ENCODE data around the gene ZNF341.
A peak's percentile ranks its signal among the peaks of the same experiment; 100 is the strongest.
"Not testable (repeated sequence)": the region's sequence is repeated elsewhere in the genome, so short reads cannot be mapped to it uniquely, and the experiment has no call there.

The ZNF341 gene

GRCh38 chr20:33771938-33772337 is 40.1 kb downstream of the ZNF341 start:
- no peak for DNase-seq

GRCh38 chr20:33772439-33772838 is 40.6 kb downstream of the ZNF341 start:
- no peak for DNase-seq

GRCh38 chr20:33773412-33774089 is 41.8 kb downstream of the ZNF341 start:
- DNase-seq, result peak in 1 of 2 donors; percentile 16

DNA sequence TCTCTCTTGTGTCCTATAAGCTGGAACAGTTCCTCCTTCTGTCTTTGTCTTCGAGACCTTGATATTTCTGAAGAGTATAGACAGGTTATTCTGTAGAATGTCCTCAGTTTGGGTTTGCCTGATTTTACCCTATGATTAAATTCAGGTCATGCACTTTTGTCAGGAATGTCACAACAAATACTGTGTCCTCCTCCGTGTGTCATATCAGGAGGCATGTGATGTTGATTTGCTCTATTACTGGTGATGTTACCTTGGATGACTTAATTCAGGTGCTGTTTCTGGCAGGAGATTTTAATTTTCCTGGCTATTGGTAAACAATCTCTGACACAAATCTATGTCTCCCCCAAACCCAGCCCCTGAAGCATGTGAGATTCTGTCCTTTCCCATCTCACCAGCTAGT is 46.0 kb downstream of the ZNF341 start:
- DNase-seq, result no peak

- no peak for DNase-seq
These were observed 49.3 kb downstream of the ZNF341 start for GRCh38 chr20:33781133-33781532.

DNA sequence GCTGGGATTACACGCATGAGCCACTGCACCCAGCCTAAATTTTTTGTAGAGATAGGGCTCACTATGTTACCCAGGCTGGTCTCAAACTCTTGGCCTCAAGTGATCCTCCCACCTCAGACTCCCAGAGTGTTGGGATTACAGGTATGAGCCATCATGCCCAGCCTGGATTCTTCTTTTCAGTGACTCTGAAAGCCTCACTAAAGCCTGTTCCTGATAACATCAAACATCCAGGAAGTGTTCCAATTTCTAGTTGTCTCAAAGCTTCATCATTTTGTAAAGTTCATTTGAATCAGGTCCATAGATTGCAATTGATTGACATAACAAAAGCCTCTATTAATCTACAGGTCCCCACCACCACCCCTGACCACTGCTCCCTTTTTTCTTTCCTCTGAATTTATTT is 50.1 kb downstream of the ZNF341 start:
- no peak for DNase-seq

DNA sequence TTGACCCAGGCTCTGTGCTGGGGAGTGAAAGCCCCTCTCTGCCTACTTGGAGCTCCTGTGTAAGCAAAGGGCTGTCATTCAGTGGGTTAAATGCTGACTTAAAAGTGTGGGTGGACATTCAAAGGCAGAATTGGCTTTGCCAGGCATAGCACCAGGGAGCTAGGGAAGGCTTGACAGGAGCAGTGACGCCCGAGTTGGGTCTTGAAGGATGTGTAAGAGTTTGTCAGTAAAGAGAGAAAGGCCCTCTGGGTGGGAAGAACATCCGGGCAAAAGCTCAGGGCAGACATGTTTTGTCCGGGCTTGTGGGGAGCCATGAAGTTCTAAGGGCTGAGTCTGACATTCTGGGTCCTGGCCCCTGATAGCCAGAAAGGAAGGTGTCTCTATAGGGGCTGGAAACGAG is 51.5 kb downstream of the ZNF341 start:
- DNase-seq, result no peak

DNA sequence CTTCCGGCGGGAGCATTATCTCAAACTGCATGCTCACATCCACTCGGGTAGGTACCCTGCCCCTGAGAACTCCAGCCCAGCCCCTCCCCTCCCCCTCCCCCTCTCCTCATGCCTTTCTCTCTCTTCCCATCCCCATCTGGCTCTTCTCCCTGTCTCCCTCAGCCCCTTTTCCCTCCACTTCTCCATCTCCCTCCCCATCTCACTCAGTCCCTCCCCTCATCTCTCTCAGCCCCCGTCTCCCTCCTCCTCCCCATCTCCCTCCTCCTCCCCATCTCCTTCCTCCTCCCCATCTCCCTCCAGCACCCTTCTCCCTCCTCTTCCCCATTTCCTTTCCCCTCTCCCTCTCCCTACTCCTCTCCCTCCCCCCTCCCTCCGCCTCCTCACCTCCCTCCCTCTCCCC is 52.0 kb downstream of the ZNF341 start:
- DNase-seq, result no peak

DNA sequence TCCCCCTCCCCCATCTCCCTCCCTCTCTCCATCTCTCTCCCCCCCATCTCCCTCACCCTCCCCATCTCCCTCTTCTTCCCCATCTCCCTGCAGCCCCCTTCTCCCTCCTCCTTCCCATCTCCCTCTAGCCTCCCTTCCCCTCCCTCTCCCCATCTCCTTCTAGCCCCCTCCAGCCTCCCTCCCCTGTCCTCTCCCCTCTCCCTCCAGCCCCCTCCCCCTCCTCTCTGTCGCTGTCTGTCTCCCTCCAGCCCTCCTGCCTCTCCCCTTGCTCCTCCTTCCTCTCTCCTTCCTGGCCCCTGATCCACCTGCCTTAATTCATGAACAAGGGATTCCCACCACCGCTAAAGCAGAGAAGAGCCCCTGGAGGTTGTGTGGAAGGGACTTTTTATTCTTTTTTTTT is 52.4 kb downstream of the ZNF341 start:
- DNase-seq, result no peak

GRCh38 chr20:33785503-33785902 is 53.7 kb downstream of the ZNF341 start:
- DNase-seq, result no peak

- DNase-seq, result no peak
These were observed 55.6 kb downstream of the ZNF341 start for GRCh38 chr20:33787253-33787891.

GRCh38 chr20:33788351-33789049 is 56.7 kb downstream of the ZNF341 start:
- no peak for DNase-seq

DNA sequence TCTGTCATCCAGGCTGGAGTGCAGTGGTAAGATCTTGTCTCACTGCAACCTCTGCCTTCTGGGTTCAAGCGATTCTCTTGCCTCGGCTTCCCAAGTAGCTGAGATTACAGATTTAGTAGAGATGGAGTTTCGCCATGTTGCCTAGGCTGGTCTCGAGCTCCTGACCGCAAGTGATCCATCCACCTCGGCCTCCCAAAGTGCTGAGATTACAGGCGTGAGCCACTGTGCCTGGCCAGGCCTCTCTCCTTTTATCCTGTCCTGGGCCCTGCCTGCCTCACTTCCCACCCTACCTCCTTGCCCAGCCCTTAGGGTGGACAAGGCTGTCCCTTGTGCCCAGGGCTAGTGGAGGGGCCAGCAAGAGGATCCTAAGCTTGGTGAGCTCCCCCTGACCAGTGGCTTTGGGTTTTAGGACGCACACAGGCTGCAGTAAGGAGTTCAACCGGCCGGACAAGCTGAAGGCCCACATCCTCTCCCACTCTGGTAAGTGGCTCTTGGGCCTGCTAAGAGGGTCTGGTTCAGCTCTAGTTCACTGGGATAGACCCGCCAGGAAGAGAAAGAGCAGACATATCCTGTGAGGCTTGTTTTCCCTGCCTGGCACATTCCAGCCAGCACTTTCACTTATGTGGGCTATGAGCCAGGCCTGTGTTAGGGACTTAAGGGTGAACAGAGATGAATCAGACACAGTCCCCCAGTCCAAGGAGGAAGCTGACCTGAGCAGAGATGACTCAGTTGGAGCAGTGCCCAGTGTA is 57.5 kb downstream of the ZNF341 start:
- no peak for DNase-seq

DNA sequence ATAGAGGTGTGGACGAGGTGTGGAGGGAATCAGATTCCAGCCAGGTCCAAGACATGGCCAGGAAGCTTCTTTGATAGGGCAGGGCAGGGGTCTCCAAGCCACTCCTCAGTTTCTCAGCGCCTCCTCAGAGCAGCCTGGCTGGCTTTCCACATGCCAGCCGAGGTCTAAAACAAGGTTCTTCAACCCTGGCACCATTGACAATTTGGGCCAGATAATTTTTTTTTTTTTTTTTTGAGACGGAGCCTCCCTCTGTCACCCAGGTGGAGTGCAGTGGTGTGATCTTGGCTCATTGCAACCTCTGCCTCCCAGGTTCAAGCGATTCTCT is 58.0 kb downstream of the ZNF341 start:
- no peak for DNase-seq

DNA sequence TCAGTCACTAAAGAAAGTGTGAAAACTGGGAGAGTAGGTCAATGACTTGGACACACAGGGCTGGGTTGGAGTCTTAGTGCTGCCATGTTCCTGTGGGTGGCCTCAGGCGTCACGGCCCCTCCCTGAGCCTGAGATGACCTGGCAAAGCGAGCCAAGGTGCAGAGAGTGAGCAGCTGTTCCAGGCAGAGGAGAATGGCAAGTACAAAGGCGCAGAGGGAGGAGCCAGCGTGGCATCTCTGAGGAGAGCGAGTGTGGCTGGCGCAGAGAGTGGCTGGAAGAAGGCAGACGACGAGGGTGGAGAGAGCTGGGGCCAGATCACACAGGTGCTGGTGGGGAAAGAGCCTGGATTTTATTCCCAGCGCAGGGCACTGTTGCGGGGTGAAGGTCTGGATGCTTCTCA is 58.8 kb downstream of the ZNF341 start:
- no peak for DNase-seq

DNA sequence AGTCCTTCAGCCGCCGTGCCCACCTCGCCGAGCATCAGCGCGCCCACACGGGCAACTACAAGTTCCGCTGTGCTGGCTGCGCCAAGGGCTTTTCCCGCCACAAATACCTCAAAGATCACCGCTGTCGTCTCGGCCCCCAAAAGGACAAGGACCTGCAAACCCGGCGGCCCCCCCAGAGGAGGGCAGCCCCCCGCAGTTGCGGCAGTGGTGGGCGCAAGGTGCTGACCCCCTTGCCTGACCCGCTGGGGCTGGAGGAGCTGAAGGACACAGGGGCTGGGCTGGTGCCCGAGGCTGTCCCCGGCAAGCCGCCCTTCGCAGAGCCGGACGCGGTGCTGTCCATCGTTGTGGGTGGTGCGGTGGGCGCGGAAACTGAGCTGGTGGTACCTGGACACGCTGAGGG is 59.2 kb downstream of the ZNF341 start:
- DNase-seq, result no peak

GRCh38 chr20:33791540-33791939 is 59.7 kb downstream of the ZNF341 start:
- DNase-seq, result no peak

GRCh38 chr20:33791959-33792597 is 60.3 kb downstream of the ZNF341 start:
- peak; percentile 34 to 52 for DNase-seq

DNA sequence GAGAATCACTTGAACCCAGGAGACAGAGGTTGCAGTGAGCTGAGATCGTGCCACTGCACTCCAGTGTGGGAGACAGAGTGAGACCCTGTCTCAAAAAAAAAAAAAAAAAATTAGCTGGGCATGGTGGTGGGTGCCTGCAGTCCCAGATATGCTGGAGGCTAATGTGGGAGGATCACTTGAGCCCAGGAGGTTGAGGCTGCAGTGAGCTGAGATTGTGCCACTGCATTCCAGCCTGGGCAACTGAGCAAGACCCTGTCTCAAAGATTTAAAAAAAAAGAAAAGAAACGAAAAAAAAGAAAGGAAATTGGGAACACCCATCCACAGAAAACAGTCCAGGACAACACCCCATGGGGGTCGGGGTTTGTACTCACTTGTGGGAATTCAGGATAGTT is 60.8 kb downstream of the ZNF341 start:
- not testable (repeated sequence) for DNase-seq

DNA sequence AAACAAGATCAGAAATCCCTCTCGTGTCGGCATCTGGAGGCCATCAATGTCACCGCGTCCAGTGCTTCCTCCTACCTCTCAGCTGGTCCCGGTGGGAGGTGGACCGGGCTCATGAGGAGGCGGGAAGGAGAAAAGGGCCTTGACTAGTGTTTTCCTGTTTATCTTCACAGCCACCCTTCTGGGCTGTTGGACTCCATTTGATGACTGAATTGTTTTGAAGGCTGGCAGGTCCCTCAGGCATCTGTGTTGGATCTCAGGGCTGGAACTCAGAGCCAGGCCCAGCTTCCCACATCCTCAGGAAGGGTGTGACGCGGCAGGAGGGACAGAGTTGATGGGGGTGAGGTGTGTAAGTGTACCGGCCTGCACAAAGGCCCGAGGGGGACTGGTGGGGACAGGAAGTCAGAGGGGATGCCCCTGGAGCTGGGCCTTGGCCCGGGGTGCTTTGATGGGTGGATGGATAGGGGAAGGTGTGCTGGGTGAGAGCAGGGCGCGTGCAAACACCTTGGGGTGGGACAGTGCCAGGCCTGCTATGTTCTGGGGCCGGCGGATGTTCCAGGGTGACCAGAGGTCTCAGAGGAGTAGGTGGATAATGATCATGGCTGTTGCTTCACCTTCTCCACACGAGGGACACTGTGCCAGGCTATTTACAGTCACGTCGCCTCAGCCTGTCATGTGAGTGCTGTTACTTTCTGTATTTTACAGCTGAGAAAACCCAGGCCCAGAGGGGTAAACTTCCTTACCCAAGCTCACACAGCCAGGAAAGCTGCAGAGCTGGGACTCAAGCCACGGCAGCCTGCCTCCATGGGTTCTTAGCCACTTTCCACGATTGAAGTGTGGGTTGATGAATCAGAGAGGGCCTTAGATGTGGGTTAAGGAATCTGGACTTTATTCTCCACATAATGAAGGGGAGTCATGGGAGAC is 61.5 kb downstream of the ZNF341 start:
- DNase-seq, result no peak

DNA sequence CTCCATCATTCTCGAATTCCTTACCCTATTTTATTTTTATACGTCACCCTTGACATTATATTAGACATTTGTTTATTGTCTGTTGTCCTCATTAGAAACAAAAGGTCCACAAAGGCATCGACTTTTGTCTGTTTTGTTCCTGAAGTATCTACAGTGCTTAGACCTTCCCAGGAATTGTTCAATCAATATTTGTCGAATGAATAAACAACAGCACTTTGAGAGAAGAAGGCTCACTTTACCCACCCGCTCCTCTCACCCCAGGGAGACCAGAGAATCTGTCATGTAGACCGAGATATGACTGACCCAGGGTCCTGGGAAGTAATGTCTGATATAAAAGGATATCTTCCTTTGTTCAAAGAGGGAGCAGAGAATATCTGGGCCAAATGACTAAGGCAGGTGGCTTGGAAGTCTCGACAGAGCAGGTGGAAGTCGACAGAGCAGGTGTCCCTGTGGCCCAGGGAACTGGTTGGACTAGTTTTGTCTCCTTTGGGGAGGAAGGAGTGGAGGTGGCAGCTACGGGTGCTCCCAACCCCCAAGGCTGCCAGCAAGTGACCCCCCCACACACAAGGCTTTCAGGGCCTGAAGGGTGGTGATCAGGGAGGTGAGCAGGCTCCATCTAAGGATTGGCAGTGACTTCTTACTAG is 64.6 kb downstream of the ZNF341 start:
- no peak for DNase-seq

All from CD4-positive, alpha-beta T cell treated with Interleukin-1 beta for 1 hour (primary cell).